ENCODE data around the gene PNRC1.

DNA sequence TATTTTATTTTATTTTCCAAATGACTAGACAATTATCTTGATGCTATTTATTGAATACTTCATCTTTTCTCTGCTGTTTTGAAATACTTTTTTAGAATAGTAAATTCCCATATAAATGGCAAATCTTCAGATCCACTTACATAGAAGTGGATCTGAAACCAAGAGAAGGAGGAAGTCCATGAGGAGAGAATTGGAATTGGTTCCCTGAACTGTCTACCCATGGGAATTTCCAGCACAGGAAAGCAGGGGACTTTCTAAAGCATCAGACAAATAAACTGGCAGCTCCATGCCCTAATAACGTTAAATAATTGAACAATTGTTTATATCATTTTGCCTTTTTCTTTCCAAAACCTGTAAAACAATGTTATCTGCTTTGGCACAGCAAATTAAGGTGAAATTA, 47.1 kb upstream of the PNRC1 start:
- TF ChIP-seq EZH2 (IDR thresholded peaks at IDR 0.05; ENCODE audit: low read length, unreplicated experiment) (no peak), EZH2phosphoT487 (IDR thresholded peaks at IDR 0.05; ENCODE audit: borderline replicate concordance, low read length) (no peak)
- TF ChIP-seq, protein P1, sequence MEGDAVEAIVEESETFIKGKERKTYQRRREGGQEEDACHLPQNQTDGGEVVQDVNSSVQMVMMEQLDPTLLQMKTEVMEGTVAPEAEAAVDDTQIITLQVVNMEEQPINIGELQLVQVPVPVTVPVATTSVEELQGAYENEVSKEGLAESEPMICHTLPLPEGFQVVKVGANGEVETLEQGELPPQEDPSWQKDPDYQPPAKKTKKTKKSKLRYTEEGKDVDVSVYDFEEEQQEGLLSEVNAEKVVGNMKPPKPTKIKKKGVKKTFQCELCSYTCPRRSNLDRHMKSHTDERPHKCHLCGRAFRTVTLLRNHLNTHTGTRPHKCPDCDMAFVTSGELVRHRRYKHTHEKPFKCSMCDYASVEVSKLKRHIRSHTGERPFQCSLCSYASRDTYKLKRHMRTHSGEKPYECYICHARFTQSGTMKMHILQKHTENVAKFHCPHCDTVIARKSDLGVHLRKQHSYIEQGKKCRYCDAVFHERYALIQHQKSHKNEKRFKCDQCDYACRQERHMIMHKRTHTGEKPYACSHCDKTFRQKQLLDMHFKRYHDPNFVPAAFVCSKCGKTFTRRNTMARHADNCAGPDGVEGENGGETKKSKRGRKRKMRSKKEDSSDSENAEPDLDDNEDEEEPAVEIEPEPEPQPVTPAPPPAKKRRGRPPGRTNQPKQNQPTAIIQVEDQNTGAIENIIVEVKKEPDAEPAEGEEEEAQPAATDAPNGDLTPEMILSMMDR (conservative IDR thresholded peaks at IDR 0.05; ENCODE audit: low read depth, low read length): no peak

Data from PC-3 (cell line).